Measurements from ENCODE around the gene DOHH.

Gene DOHH

GRCh38 chr19:3521104-3521445, 20.6 kb upstream of the DOHH start:
- TF ChIP-seq, protein P1, sequence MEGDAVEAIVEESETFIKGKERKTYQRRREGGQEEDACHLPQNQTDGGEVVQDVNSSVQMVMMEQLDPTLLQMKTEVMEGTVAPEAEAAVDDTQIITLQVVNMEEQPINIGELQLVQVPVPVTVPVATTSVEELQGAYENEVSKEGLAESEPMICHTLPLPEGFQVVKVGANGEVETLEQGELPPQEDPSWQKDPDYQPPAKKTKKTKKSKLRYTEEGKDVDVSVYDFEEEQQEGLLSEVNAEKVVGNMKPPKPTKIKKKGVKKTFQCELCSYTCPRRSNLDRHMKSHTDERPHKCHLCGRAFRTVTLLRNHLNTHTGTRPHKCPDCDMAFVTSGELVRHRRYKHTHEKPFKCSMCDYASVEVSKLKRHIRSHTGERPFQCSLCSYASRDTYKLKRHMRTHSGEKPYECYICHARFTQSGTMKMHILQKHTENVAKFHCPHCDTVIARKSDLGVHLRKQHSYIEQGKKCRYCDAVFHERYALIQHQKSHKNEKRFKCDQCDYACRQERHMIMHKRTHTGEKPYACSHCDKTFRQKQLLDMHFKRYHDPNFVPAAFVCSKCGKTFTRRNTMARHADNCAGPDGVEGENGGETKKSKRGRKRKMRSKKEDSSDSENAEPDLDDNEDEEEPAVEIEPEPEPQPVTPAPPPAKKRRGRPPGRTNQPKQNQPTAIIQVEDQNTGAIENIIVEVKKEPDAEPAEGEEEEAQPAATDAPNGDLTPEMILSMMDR (IDR thresholded peaks at IDR 0.05), result no peak

GRCh38 chr19:3520166-3521103, 20.0 kb upstream of the DOHH start:
- TF ChIP-seq, protein P1 (IDR thresholded peaks at IDR 0.05), result no peak

DNA sequence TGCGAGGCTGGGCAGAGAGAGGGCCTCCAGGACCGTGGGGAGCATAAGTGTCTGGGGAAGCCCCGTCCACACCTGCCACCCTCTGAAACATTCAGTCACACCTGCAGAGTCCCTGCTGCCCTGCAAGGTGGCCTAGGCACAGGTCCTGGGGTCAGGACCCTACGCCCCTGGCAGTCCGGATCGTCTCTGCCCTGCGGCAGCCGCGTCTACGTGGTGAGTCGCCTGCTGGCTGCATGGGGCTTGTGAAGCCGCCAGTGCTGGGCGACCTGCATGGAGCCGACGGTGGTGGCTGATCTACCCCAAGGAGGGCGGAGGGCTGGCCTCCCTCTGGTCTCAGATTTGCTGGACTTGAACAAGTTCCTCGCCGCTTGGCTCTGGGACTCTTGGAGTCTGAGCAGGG, 18.7 kb upstream of the DOHH start:
- TF ChIP-seq, protein P1 (IDR thresholded peaks at IDR 0.05), result no peak

DNA sequence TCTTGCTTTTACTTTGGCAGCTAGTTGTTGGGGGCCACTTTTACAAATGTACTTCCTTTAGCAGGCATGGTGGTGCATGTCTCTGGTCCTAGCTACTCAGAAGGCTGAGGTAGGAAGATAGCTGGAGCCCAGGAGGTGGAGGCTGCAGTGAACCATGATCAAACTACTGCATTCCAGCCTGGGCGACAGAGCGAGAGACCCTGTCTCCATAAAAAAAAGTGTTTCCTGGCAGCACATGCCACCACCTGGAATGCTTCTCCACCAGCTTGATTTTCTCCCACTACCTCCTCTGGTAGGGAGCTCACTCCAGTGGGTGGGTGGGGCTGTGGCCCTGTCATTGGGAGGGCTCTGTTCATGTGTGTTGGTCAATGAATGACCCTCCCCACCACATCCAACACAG, 18.2 kb upstream of the DOHH start:
- TF ChIP-seq, protein P1 (IDR thresholded peaks at IDR 0.05), result no peak

- TF ChIP-seq, protein P1 (IDR thresholded peaks at IDR 0.05), result no peak
Measured at GRCh38 chr19:3518255-3518654, 17.8 kb upstream of the DOHH start.

DNA sequence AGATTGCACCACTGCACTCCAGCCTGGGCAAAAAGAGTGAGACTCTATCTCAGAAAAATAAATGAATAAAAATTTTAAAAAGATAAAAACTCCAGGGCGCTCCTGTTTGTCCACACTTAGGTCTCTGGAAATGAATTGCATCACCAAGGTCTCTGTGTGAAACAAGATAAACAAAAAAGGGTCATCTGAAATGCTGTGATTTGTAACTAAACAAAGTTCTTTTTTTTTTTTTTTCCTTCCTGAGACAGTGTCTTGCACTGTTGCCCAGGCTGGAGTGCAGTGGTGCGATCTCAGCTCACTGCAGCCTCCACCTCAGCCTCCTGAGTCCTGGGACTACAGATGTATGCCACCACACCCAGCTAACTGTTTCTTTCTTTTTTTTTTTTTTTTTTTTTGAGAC, 17.2 kb upstream of the DOHH start:
- TF ChIP-seq, protein P1 (IDR thresholded peaks at IDR 0.05), result no peak

DNA sequence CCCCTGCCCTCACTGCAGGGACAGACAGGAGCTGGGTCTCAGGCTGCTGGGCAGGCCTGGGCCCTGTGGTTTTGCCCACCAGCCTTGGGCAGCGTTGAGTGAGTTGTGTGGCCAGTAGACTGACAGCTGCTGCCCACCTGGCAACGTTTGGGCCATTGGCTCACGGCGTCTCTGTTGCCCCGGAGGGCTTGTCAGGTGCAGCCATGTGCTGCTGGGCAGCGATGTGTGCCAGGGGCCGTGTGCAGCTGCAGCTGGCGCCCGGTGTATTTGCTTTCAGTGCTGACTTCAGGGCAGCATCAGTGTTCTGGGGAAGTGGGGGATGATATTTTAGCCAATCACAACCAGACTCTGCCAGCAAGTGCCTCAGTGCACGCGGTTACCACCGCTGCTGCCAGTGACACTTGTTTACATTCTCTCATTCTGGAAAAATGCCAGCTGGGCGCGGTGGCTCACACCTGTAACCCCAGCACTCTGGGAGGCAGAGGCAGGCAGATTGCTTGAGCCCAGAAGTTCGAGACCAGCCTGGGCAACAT, 16.3 kb upstream of the DOHH start:
- TF ChIP-seq, protein P1 (IDR thresholded peaks at IDR 0.05), result no peak
